ENCODE data around the gene NPW. TPM values are rescaled to one million over a fixed set of nuclear protein-coding genes. Genes with fewer than 3 reads are reported as not detected.

Gene NPW
- total RNA-seq, 3 donors from 2014 or later = not detected

GRCh38 chr16:2002406-2003230, 17.0 kb upstream of the NPW start:
- no peak for DNase-seq (ENCODE audit: low spot score in 2 of 2)
- H3K36me3 ChIP-seq = peaks cover 12% of the 10 kb centered on the region
- H3K9me3 ChIP-seq = no peaks in the 10 kb centered on the region
- intact Hi-C loops (cut with DNase I; ENCODE audit: low total_unique reads) = no loop called here
- no peak for TF ChIP-seq POLR2AphosphoS5 (IDR thresholded peaks at IDR 0.05)
- no peak for TF ChIP-seq POLR2A (IDR thresholded peaks at IDR 0.05)
- TF ChIP-seq CTCF (IDR thresholded peaks at IDR 0.05) = no peak
- H3K27ac ChIP-seq = no peak overlapping the region
- H3K27me3 ChIP-seq = no peaks in the 10 kb centered on the region
- H3K4me1 ChIP-seq = peaks cover 6 to 25% of the 10 kb centered on the region in 2 donors
- H3K4me3 ChIP-seq = no peak overlapping the region

DNA sequence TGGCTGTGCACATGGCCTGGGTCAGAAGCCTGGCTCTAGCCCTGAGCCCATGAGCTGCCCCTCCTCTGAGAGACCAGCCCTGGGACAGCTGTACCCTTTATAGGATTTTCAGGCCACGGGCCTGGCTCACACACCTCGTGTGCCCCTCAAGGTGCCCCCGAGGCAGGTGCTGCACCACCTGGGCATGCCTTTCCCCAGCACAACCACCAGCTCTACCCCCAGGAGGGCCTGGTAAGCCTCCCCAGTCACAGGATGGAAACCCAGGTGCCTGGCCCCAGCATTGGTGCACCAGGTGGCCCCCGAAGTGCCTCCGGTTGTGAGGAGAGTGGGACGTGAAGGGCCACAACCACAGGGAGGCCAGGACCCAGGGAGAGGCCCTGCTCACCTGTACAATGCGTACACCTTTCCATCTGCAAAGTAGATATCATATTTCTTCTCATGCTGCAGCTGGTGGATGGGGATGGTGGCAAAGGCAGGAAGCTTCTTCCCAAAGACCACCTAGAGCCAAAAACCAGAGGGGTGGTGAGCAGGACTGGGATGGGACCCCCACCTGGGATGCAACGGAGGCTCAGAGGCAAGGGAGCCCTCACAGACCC, 16.3 kb upstream of the NPW start:
- intact Hi-C loops (cut with DNase I; ENCODE audit: low total_unique reads) = no loop called here
- DNase-seq (ENCODE audit: low spot score in 2 of 2) = no peak
- Histone ChIP-seq H3K4me1 (peaks cover 13 to 30% of the 10 kb centered on the region in 2 donors), H3K27me3 (no peaks in the 10 kb centered on the region), H3K4me3 (no peak overlapping the region), H3K27ac (no peak overlapping the region), H3K36me3 (peaks cover 12% of the 10 kb centered on the region), H3K9me3 (no peaks in the 10 kb centered on the region)
- TF ChIP-seq POLR2AphosphoS5 (IDR thresholded peaks at IDR 0.05) (no peak), CTCF (IDR thresholded peaks at IDR 0.05) (no peak), POLR2A (IDR thresholded peaks at IDR 0.05) (no peak)

DNA sequence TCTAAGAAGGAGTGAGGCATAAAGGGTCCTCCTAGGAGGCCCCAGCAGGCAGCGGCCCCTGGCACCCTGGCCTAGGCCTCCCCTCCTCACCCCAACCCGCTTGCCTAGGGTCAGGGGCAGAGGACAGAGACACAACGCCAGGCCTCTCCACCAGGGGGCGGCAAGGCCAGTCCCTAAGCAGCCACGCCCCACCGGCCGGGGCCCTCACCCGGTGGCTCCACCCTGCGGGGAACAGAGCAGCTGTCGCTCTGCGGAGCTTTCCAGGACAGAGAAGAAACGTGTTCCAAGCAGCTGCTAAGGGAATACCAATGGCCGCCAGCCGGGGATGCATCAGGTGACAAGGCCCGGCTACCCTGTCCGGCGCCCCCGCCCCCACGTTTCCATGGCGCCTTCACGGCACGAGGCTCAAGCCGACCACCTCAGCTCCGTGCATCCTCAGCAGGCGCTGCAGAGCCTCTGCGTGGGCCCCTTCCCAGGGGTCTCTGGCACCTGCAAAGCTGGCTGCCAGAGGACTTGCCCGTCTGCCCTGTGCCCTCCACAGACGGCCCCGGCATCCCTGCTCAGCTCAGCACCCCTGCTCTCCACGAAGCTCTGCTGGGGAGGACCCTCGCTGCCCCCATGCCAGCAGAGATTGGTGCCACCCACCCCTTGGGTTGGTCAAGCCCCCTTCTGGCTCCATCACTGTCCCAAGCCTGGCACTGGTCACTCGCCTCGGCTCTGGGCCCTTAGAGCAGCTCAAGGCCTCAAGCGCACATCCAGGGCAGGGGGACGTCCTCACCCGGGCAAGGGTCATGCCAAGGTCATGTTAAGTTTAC, 15.6 kb upstream of the NPW start:
- Histone ChIP-seq H3K36me3 (peaks cover 12% of the 10 kb centered on the region), H3K4me1 (peaks cover 13 to 30% of the 10 kb centered on the region in 2 donors), H3K4me3 (peak overlapping the region in 2 of 3 donors; percentile 2 to 17), H3K27me3 (no peaks in the 10 kb centered on the region), H3K27ac (no peak overlapping the region), H3K9me3 (no peaks in the 10 kb centered on the region)
- TF ChIP-seq CTCF (IDR thresholded peaks at IDR 0.05) = peak; percentile 80 to 91 (median 84)
- TF ChIP-seq POLR2A (IDR thresholded peaks at IDR 0.05) = no peak
- no peak for TF ChIP-seq POLR2AphosphoS5 (IDR thresholded peaks at IDR 0.05)
- intact Hi-C loops (cut with DNase I; ENCODE audit: low total_unique reads) = no loop called here
- peak; percentile 74 to 89 for DNase-seq (ENCODE audit: low spot score in 2 of 2)

- no peak overlapping the region for H3K4me3 ChIP-seq
- peaks cover 13 to 30% of the 10 kb centered on the region in 2 donors for H3K4me1 ChIP-seq
- no peaks in the 10 kb centered on the region for H3K9me3 ChIP-seq
- no peak for DNase-seq (ENCODE audit: low spot score in 2 of 2)
- no peaks in the 10 kb centered on the region for H3K27me3 ChIP-seq
- intact Hi-C loops (cut with DNase I; ENCODE audit: low total_unique reads) = loop anchor here (5.0 kb wide), 1 partner anchor 1798 kb away; no protein-coding TSS in a partner anchor
- peaks cover 12% of the 10 kb centered on the region for H3K36me3 ChIP-seq
- TF ChIP-seq POLR2AphosphoS5 (IDR thresholded peaks at IDR 0.05) = no peak
- TF ChIP-seq CTCF (IDR thresholded peaks at IDR 0.05) = no peak
- no peak for TF ChIP-seq POLR2A (IDR thresholded peaks at IDR 0.05)
- H3K27ac ChIP-seq = no peak overlapping the region
Measured at GRCh38 chr16:2004795-2005517, 14.6 kb upstream of the NPW start.

Measured in breast epithelium (tissue), 4 donors.